Trophoblast cell (in vitro differentiated cells and primary cell): Measurements from ENCODE around the gene PPL.

Experiments used
- DNase-seq, 2 donors: peaks; one replicate each; pipeline ENCODE4 v3.0.0-alpha.2; 2016
- H2AFZ ChIP-seq: 2 replicates; pipeline ENCODE4 v1.6.1; 2013; ENCODE audit warnings: low read length, moderate library complexity, mild to moderate bottlenecking; ENCODE audit not compliant: insufficient read depth, poor library complexity
- H2AK5ac ChIP-seq: 2 replicates; pipeline ENCODE4 v1.6.1; 2013; ENCODE audit warnings: mild to moderate bottlenecking, low read length
- H2BK120ac ChIP-seq: 2 replicates; pipeline ENCODE4 v1.6.1; 2013; ENCODE audit warnings: low read length, mild to moderate bottlenecking, moderate library complexity; ENCODE audit not compliant: insufficient read depth, poor library complexity
- H2BK12ac ChIP-seq: 2 replicates; pipeline ENCODE4 v1.6.1; 2013; ENCODE audit warnings: mild to moderate bottlenecking, low read length, moderate library complexity
- H2BK5ac ChIP-seq: 2 replicates; pipeline ENCODE4 v1.6.1; 2013; ENCODE audit warnings: low read length, low read depth, moderate library complexity, mild to moderate bottlenecking; ENCODE audit not compliant: poor library complexity
- H3K14ac ChIP-seq: 2 replicates; pipeline ENCODE4 v1.6.1; 2013; ENCODE audit warnings: mild to moderate bottlenecking, low read length
- H3K18ac ChIP-seq: 2 replicates; pipeline ENCODE4 v1.6.1; 2013; ENCODE audit warnings: mild to moderate bottlenecking, low read length
- H3K23ac ChIP-seq: 2 replicates; pipeline ENCODE4 v1.6.1; 2013; ENCODE audit warnings: low read length
- H3K27ac ChIP-seq: 2 replicates; pipeline ENCODE4 v1.5.1; 2013; ENCODE audit warnings: low read depth, mild to moderate bottlenecking, inconsistent platforms, low read length, moderate library complexity
- H3K27me3 ChIP-seq: 2 replicates; pipeline ENCODE4 v1.6.1; 2013; ENCODE audit warnings: inconsistent platforms, mild to moderate bottlenecking, low read length, moderate library complexity; ENCODE audit not compliant: insufficient read depth
- H3K36me3 ChIP-seq, 2 experiments: 1 replicate in 1 of 2; 2 replicates in 1 of 2; pipeline ENCODE4 v1.6.1; 2013; ENCODE audit warnings: low read length in 2 of 2, mild to moderate bottlenecking in 2 of 2, moderate library complexity in 1 of 2; ENCODE audit not compliant: insufficient read depth in 2 of 2, control insufficient read depth in 1 of 2
- H3K4ac ChIP-seq: 2 replicates; pipeline ENCODE4 v1.6.1; 2013; ENCODE audit warnings: low read depth, mild to moderate bottlenecking, low read length, moderate library complexity
- H3K4me1 ChIP-seq, 2 experiments: 1 replicate in 1 of 2; 2 replicates in 1 of 2; pipeline ENCODE4 v1.6.1; 2013; ENCODE audit warnings: low read length in 2 of 2, mild to moderate bottlenecking in 2 of 2, moderate library complexity in 1 of 2; ENCODE audit not compliant: insufficient read depth in 2 of 2, control insufficient read depth in 1 of 2
- H3K4me2 ChIP-seq: 2 replicates; pipeline ENCODE4 v1.6.1; 2013; ENCODE audit warnings: inconsistent platforms, mild to moderate bottlenecking, low read length, moderate library complexity
- H3K4me3 ChIP-seq: 2 replicates; pipeline ENCODE4 v1.5.1; 2013; ENCODE audit warnings: mild to moderate bottlenecking, low read depth, low read length, inconsistent platforms
- H3K79me1 ChIP-seq: one replicate; pipeline ENCODE4 v1.6.1; 2013; ENCODE audit warnings: low read length
- H3K79me2 ChIP-seq: 2 replicates; pipeline ENCODE4 v1.6.1; 2013; ENCODE audit warnings: low read length, mild to moderate bottlenecking; ENCODE audit not compliant: control insufficient read depth, insufficient read depth, poor library complexity
- H3K9ac ChIP-seq: 2 replicates; pipeline ENCODE4 v1.6.1; 2013; ENCODE audit warnings: mild to moderate bottlenecking, low read length
- H3K9me3 ChIP-seq: 2 replicates; pipeline ENCODE4 v1.6.1; 2013; ENCODE audit warnings: low read depth, mild to moderate bottlenecking, control low read depth, inconsistent platforms, low read length; ENCODE audit not compliant: insufficient read depth
- H4K12ac ChIP-seq: 2 replicates; pipeline ENCODE4 v1.6.1; 2013; ENCODE audit warnings: low read depth, mild to moderate bottlenecking, low read length, moderate library complexity
- H4K8ac ChIP-seq: 2 replicates; pipeline ENCODE4 v1.6.1; 2013; ENCODE audit warnings: low read depth, mild to moderate bottlenecking, low read length, moderate library complexity
- H4K91ac ChIP-seq: one replicate; pipeline ENCODE4 v1.6.1; 2013; ENCODE audit warnings: low read depth, mild to moderate bottlenecking, low read length, moderate library complexity
- WGBS: extraction: QIAGEN DNeasy Blood & Tissue Kit; methylation state at CpG from one replicate; pipeline ENCODE4 v1.1.7; 2013; ENCODE audit warnings: missing lambda C conversion rate; ENCODE audit not compliant: insufficient read length, insufficient coverage; ENCODE audit errors: extremely low coverage; 5-methylcytosine and 5-hydroxymethylcytosine counted together

Gene PPL

GRCh38 chr16:4894276-4895150 is 42.4 kb downstream of the PPL start:
- Histone ChIP-seq H2AK5ac (no peak overlapping the region), H4K91ac (no peak overlapping the region), H3K4me1 (no peaks in the 10 kb centered on the region), H3K4me3 (no peak overlapping the region), H3K4ac (no peak overlapping the region), H4K12ac (peak overlapping the region; percentile 29), H3K4me2 (no peak overlapping the region), H3K79me2 (no peaks in the 10 kb centered on the region), H3K23ac (no peak overlapping the region), H2AFZ (no peak overlapping the region), H3K79me1 (no peaks in the 10 kb centered on the region), H3K36me3 (peaks cover 27 to 31% of the 10 kb centered on the region in 2 experiments), H3K9ac (no peak overlapping the region), H2BK120ac (no peak overlapping the region), H4K8ac (no peak overlapping the region), H3K27me3 (no peaks in the 10 kb centered on the region), H3K14ac (no peak overlapping the region), H2BK12ac (no peak overlapping the region), H3K27ac (no peak overlapping the region), H2BK5ac (no peak overlapping the region), H3K18ac (no peak overlapping the region), H3K9me3 (peaks cover 7% of the 10 kb centered on the region)
- DNase-seq = no peak
- WGBS = no CpG with 5 or more reads among the region's 22 CpGs

DNA sequence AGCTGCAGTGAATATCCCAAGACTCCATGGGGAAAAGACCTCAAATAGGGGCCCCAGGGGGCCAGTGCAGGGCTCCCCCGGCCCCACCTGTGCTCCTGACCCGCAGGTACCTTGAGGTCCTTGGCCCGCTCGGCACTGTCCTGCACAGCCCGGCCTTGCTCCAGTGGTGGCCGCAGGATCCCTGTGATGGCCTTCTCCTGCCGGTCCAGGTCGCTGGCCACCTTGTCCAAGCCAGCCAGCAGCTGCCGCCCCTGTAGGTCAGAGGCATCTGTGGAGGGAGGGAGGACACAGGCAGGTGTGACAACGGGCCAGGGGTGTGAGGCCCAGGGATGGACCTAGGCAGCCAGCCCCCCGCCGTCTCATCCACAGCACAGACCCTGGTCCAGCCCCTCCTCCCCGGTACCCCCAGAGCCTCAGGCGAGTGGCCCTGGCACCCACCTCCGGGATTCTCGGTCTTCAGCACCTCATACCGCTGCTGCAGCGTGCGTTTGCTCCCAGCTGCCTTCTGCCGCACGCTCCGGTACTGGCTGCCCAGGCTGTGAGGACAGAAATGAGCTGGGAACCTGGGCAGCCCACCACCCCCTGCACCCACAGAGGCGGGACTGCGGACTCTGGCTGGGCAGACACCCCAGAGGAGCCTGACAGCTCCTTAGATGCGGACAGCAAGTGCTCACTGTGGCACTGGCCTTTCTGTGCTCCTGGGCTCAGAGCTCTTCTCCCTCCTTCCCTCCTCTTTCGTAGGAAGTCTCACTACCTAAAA is 43.7 kb downstream of the PPL start:
- Histone ChIP-seq H2BK12ac (no peak overlapping the region), H3K14ac (no peak overlapping the region), H3K27me3 (no peaks in the 10 kb centered on the region), H2AFZ (no peak overlapping the region), H4K91ac (no peak overlapping the region), H3K4ac (no peak overlapping the region), H4K12ac (no peak overlapping the region), H3K4me2 (no peak overlapping the region), H3K9ac (no peak overlapping the region), H3K27ac (no peak overlapping the region), H3K79me1 (no peaks in the 10 kb centered on the region), H3K18ac (no peak overlapping the region), H2BK5ac (no peak overlapping the region), H3K4me1 (no peaks in the 10 kb centered on the region), H3K4me3 (no peak overlapping the region), H2BK120ac (no peak overlapping the region), H3K9me3 (peaks cover 6% of the 10 kb centered on the region), H3K36me3 (peaks cover 25 to 27% of the 10 kb centered on the region in 2 experiments), H2AK5ac (no peak overlapping the region), H3K79me2 (no peaks in the 10 kb centered on the region), H3K23ac (no peak overlapping the region), H4K8ac (no peak overlapping the region)
- no CpG with 5 or more reads among the region's 26 CpGs for WGBS
- no peak for DNase-seq

DNA sequence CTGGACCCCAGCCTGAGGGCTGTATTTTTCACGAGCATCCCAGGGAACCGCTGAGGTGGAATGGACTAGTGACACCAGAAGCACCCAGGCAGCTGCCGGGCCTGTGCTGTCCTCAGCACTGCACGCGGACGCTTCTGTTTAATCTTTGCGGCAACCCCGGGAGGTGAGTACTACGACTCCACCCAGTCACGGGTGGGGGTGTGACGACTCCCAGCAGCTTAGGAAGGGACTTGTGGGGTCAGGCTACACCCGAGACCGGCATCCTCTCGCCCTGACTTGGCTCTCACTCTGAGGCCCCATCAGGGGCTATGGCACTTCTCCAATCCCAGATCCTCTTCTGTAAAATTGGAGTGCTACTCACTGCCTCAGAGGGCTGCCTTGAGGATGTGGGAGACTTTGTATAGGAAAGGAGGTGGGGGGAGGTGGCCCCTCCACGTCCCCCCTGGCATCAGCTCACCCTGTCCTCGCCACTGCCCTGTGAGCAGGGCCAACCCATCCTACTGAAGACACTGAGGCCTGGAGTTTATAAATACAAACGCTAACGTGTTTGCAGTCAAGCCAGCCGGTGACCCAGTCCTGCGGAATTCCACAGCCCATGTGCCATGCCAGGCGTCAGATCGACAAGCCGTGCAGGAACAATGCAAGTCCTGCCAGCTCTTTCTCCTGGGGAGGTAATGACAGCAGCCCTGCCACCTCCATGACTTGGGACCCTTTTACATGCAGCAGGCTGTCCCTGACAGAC is 44.4 kb downstream of the PPL start:
- Histone ChIP-seq H3K14ac (no peak overlapping the region), H3K4me3 (no peak overlapping the region), H2BK5ac (no peak overlapping the region), H2BK120ac (no peak overlapping the region), H4K8ac (no peak overlapping the region), H3K4me1 (no peaks in the 10 kb centered on the region), H3K79me1 (no peaks in the 10 kb centered on the region), H3K27me3 (no peaks in the 10 kb centered on the region), H3K79me2 (no peaks in the 10 kb centered on the region), H3K4me2 (no peak overlapping the region), H3K9ac (no peak overlapping the region), H2AK5ac (no peak overlapping the region), H4K12ac (no peak overlapping the region), H3K36me3 (peaks cover 28 to 31% of the 10 kb centered on the region in 2 experiments), H2AFZ (no peak overlapping the region), H3K23ac (no peak overlapping the region), H3K27ac (no peak overlapping the region), H2BK12ac (no peak overlapping the region), H3K18ac (no peak overlapping the region), H4K91ac (no peak overlapping the region), H3K4ac (no peak overlapping the region), H3K9me3 (peaks cover 2% of the 10 kb centered on the region)
- no peak for DNase-seq
- no CpG with 5 or more reads among the region's 23 CpGs for WGBS

GRCh38 chr16:4891886-4892216 is 45.1 kb downstream of the PPL start:
- Histone ChIP-seq H3K4me1 (no peaks in the 10 kb centered on the region), H3K4me2 (no peak overlapping the region), H2AK5ac (no peak overlapping the region), H3K14ac (no peak overlapping the region), H3K4me3 (no peak overlapping the region), H4K12ac (no peak overlapping the region), H3K4ac (no peak overlapping the region), H3K9ac (no peak overlapping the region), H3K79me2 (no peaks in the 10 kb centered on the region), H3K9me3 (peaks cover 2% of the 10 kb centered on the region), H3K18ac (no peak overlapping the region), H2BK5ac (no peak overlapping the region), H3K27ac (no peak overlapping the region), H3K27me3 (no peaks in the 10 kb centered on the region), H3K36me3 (peaks cover 31 to 35% of the 10 kb centered on the region in 2 experiments), H3K23ac (no peak overlapping the region), H3K79me1 (no peaks in the 10 kb centered on the region), H4K8ac (no peak overlapping the region), H2BK12ac (no peak overlapping the region), H2BK120ac (no peak overlapping the region), H4K91ac (no peak overlapping the region), H2AFZ (no peak overlapping the region)
- DNase-seq = no peak
- no CpG with 5 or more reads among the region's 12 CpGs for WGBS
